ENCODE results near the gene TAF11L10. TPM values are rescaled to one million over a fixed set of nuclear protein-coding genes. Genes with fewer than 3 reads are reported as not detected.
"Not testable (repeated sequence)": the region's sequence is repeated elsewhere in the genome, so short reads cannot be mapped to it uniquely, and the experiment has no call there.

The TAF11L10 gene
- total RNA-seq, result not detected

GRCh38 chr5:17597728-17598127 lies at the start of gene TAF11L10:
Gene TAF11L10, minus strand, starts transcription at chr5:17597828.
- not testable (repeated sequence) for H3K4me3 ChIP-seq, H3K4me1 ChIP-seq, H3K36me3 ChIP-seq

GRCh38 chr5:17634160-17634559 lies 36.5 kb upstream of the TAF11L10 start, which contains the start of gene TAF11L14:
Gene TAF11L14, plus strand, starts transcription at chr5:17634460.
- no peak within 1 kb of the TSS for H3K4me3 ChIP-seq
- DNase-seq (ENCODE audit: low spot score), result no peak
- TF ChIP-seq CTCF (IDR thresholded peaks at IDR 0.05), result no peak

More at GRCh38 chr5:17597728-17598127, at the start of gene TAF11L10:
- H3K27ac ChIP-seq; DNase-seq (ENCODE audit: low spot score); H3K9me3 ChIP-seq; H3K27me3 ChIP-seq: not testable (repeated sequence)

GRCh38 chr5:17631788-17632187 lies 34.2 kb upstream of the TAF11L10 start, which contains the start of gene TAF11L13:
Gene TAF11L13, plus strand, starts transcription at chr5:17632088.
- not testable (repeated sequence) for H3K27me3 ChIP-seq; H3K4me3 ChIP-seq; DNase-seq (ENCODE audit: low spot score); H3K9me3 ChIP-seq; H3K4me1 ChIP-seq; H3K27ac ChIP-seq; H3K36me3 ChIP-seq

More at GRCh38 chr5:17634160-17634559, 36.5 kb upstream of the TAF11L10 start, which contains the start of gene TAF11L14:
- Histone ChIP-seq H3K27me3 (no peaks in the 10 kb centered on the region), H3K9me3 (no peaks in the 10 kb centered on the region), H3K27ac (no peak within 1 kb of the TSS), H3K36me3 (no peaks in the 10 kb centered on the region), H3K4me1 (no peaks in the 10 kb centered on the region)

- no peak for TF ChIP-seq CTCF (IDR thresholded peaks at IDR 0.05)
- no peak for DNase-seq (ENCODE audit: low spot score)
- Histone ChIP-seq H3K9me3 (no peaks in the 10 kb centered on the region), H3K27me3 (no peaks in the 10 kb centered on the region), H3K4me3 (no peak overlapping the region), H3K4me1 (no peaks in the 10 kb centered on the region), H3K27ac (no peak overlapping the region), H3K36me3 (no peaks in the 10 kb centered on the region)
Observed at GRCh38 chr5:17625686-17626085, 28.1 kb upstream of the TAF11L10 start.

- no peaks in the 10 kb centered on the region for H3K4me1 ChIP-seq
- no peaks in the 10 kb centered on the region for H3K9me3 ChIP-seq
- H3K4me3 ChIP-seq, result no peak overlapping the region
- no peak for DNase-seq (ENCODE audit: low spot score)
- TF ChIP-seq CTCF (IDR thresholded peaks at IDR 0.05), result no peak
- H3K36me3 ChIP-seq, result no peaks in the 10 kb centered on the region
- H3K27ac ChIP-seq, result no peak overlapping the region
- no peaks in the 10 kb centered on the region for H3K27me3 ChIP-seq
Observed at GRCh38 chr5:17620627-17621026, 23.0 kb upstream of the TAF11L10 start.

- Histone ChIP-seq H3K36me3 (no peaks in the 10 kb centered on the region), H3K4me1 (no peaks in the 10 kb centered on the region), H3K27ac (no peak overlapping the region), H3K27me3 (no peaks in the 10 kb centered on the region), H3K4me3 (no peak overlapping the region), H3K9me3 (no peaks in the 10 kb centered on the region)
- no peak for DNase-seq (ENCODE audit: low spot score)
- no peak for TF ChIP-seq CTCF (IDR thresholded peaks at IDR 0.05)
Observed at GRCh38 chr5:17619354-17619753, 21.7 kb upstream of the TAF11L10 start.

GRCh38 chr5:17614872-17615605 lies 17.4 kb upstream of the TAF11L10 start:
- H3K27ac ChIP-seq, result no peak overlapping the region
- H3K4me3 ChIP-seq, result no peak overlapping the region
- no peak for DNase-seq (ENCODE audit: low spot score)
- no peaks in the 10 kb centered on the region for H3K4me1 ChIP-seq
- H3K36me3 ChIP-seq, result no peaks in the 10 kb centered on the region
- TF ChIP-seq CTCF (IDR thresholded peaks at IDR 0.05), result no peak
- H3K27me3 ChIP-seq, result no peaks in the 10 kb centered on the region
- H3K9me3 ChIP-seq, result no peaks in the 10 kb centered on the region

- not testable (repeated sequence) for DNase-seq (ENCODE audit: low spot score); H3K36me3 ChIP-seq; H3K27ac ChIP-seq; H3K27me3 ChIP-seq; H3K9me3 ChIP-seq; H3K4me3 ChIP-seq; H3K4me1 ChIP-seq
Observed at GRCh38 chr5:17610092-17610491, 12.5 kb upstream of the TAF11L10 start, which contains the start of gene TAF11L12. Gene TAF11L12, plus strand, starts transcription at chr5:17610392.

GRCh38 chr5:17607461-17607860 lies 9.8 kb upstream of the TAF11L10 start:
- H3K9me3 ChIP-seq; H3K27me3 ChIP-seq; DNase-seq (ENCODE audit: low spot score); H3K4me1 ChIP-seq; H3K4me3 ChIP-seq; H3K36me3 ChIP-seq; H3K27ac ChIP-seq: not testable (repeated sequence)
